Nephron progenitor cell (in vitro differentiated cells): ENCODE results near the gene CYP26A1.

Experiments used
- DNase-seq: peaks from one replicate; pipeline ENCODE4 v3.0.0; 2021
- H3K27ac Mint-ChIP-seq: 2 replicates; pipeline ENCODE4 v1.8.0; 2021; ENCODE audit warnings: mild to moderate bottlenecking, moderate library complexity, mixed read lengths
- H3K27me3 Mint-ChIP-seq: 2 replicates; pipeline ENCODE4 v1.8.0; 2021; ENCODE audit warnings: mild to moderate bottlenecking, low read depth, mixed read lengths; ENCODE audit not compliant: poor library complexity
- H3K36me3 Mint-ChIP-seq: 2 replicates; pipeline ENCODE4 v1.8.0; 2021; ENCODE audit warnings: low read depth, mixed read lengths
- H3K4me1 Mint-ChIP-seq: 2 replicates; pipeline ENCODE4 v1.8.0; 2021; ENCODE audit warnings: mixed read lengths
- H3K4me3 Mint-ChIP-seq: 2 replicates; pipeline ENCODE4 v1.8.0; 2021; ENCODE audit warnings: mild to moderate bottlenecking, moderate library complexity, mixed read lengths
- H3K9me3 Mint-ChIP-seq: 2 replicates; pipeline ENCODE4 v1.8.0; 2021; ENCODE audit warnings: mild to moderate bottlenecking, moderate library complexity, mixed read lengths
- CTCF ChIP-seq: fragments of 200-600 bp; sonication (generic); IDR thresholded peaks from 2 replicates; pipeline ENCODE4 v1.5.0; 2021; ENCODE audit warnings: antibody characterized with exemption

The CYP26A1 gene

GRCh38 chr10:93075369-93076221, 1.9 kb downstream of the CYP26A1 start:
- DNase-seq, result no peak
- Mint-ChIP-seq H3K27ac (no peak overlapping the region), H3K4me3 (peak overlapping the region; percentile 90), H3K4me1 (peaks cover 74% of the 10 kb centered on the region), H3K9me3 (no peaks in the 10 kb centered on the region), H3K36me3 (no peaks in the 10 kb centered on the region), H3K27me3 (peaks cover 78% of the 10 kb centered on the region)
- no peak for TF ChIP-seq CTCF

GRCh38 chr10:93076871-93077270, 3.2 kb downstream of the CYP26A1 start:
- Mint-ChIP-seq H3K27ac (no peak overlapping the region), H3K4me3 (peak overlapping the region; percentile 45), H3K27me3 (peaks cover 68% of the 10 kb centered on the region), H3K36me3 (no peaks in the 10 kb centered on the region), H3K4me1 (peaks cover 74% of the 10 kb centered on the region), H3K9me3 (no peaks in the 10 kb centered on the region)
- no peak for DNase-seq
- no peak for TF ChIP-seq CTCF

DNA sequence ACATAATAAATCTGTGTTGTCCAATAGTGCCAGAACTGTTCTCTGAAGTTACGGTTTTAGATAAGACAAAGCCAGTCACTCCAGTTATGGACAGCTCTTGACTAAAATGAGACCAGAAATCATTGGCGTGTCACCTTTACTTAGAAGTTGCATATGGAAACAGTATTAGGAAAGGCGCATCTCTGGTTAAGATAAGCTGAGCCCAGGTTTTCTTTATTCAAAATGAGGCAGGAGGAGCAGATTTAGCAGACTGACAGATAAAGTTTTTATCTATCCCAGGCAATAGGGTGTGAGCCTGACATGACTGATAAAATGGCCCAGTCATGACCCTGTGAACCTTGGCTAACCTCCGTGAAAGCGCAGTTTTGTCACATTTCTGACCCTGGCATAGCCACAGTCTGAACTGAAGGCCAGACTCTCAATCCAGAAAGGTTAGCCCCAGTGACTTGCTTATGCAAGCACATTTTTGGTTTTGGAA, 4.2 kb downstream of the CYP26A1 start:
- Mint-ChIP-seq H3K27me3 (peaks cover 59% of the 10 kb centered on the region), H3K4me3 (no peak overlapping the region), H3K27ac (no peak overlapping the region), H3K36me3 (no peaks in the 10 kb centered on the region), H3K9me3 (no peaks in the 10 kb centered on the region), H3K4me1 (peaks cover 69% of the 10 kb centered on the region)
- no peak for DNase-seq
- no peak for TF ChIP-seq CTCF

DNA sequence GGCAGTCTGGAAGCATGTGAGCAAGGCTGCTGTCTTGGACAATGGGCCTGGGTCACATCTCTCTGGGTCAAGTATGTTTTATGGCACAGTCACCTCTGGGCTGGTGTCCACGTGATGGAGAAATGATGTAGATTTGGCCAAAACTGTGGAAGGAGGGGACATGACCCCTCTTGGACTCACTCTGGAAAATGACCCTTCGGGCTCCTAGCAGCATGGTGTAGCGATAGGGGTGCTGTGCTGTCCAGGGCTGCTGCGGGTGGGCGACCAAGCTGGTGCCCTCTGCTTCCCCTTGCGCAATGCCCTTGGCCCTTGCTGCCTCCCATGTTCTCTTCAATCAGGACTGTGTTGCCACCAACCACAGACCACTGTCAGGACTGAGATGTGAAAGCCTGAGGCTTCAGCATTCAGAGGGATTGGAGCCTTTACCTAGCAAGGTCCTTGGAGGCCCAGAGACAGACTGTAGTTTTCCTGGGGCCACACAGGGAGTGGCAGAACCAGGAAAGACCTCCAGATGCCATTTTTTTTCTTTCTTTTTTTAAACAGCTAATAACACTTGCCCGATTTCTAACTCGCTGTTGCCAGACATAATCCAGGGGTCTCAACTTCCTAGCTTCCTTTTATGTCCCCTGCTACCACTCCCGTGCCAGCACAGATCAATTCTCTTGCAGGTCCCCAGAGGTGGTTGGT, 6.1 kb downstream of the CYP26A1 start:
- peaks cover 61% of the 10 kb centered on the region for H3K4me1 Mint-ChIP-seq
- H3K36me3 Mint-ChIP-seq, result no peaks in the 10 kb centered on the region
- no peak overlapping the region for H3K4me3 Mint-ChIP-seq
- no peak for TF ChIP-seq CTCF
- H3K9me3 Mint-ChIP-seq, result no peaks in the 10 kb centered on the region
- H3K27ac Mint-ChIP-seq, result peak overlapping the region; percentile 80
- peaks cover 45% of the 10 kb centered on the region for H3K27me3 Mint-ChIP-seq
- DNase-seq, result no peak

- no peak overlapping the region for H3K4me3 Mint-ChIP-seq
- peak overlapping the region; percentile 80 for H3K27ac Mint-ChIP-seq
- no peaks in the 10 kb centered on the region for H3K36me3 Mint-ChIP-seq
- H3K9me3 Mint-ChIP-seq, result no peaks in the 10 kb centered on the region
- TF ChIP-seq CTCF, result peak; percentile 79
- DNase-seq, result peak; percentile 75
- peaks cover 54% of the 10 kb centered on the region for H3K4me1 Mint-ChIP-seq
- peaks cover 38% of the 10 kb centered on the region for H3K27me3 Mint-ChIP-seq
Observed at GRCh38 chr10:93080350-93081046, 6.8 kb downstream of the CYP26A1 start.
